Activated CD8-positive, alpha-beta memory T cell treated with anti-CD3 and anti-CD28 coated beads, Interleukin-2, amount 50 U/mL, for 1 hour (primary cell): ENCODE results near the gene GBF1.
"Not testable (repeated sequence)": the region's sequence is repeated elsewhere in the genome, so short reads cannot be mapped to it uniquely, and the experiment has no call there.

Experiments
- DNase-seq: peaks from one replicate; pipeline ENCODE4 v3.0.0-alpha.2; 2020; ENCODE audit errors: extremely low read depth

GBF1 gene

DNA sequence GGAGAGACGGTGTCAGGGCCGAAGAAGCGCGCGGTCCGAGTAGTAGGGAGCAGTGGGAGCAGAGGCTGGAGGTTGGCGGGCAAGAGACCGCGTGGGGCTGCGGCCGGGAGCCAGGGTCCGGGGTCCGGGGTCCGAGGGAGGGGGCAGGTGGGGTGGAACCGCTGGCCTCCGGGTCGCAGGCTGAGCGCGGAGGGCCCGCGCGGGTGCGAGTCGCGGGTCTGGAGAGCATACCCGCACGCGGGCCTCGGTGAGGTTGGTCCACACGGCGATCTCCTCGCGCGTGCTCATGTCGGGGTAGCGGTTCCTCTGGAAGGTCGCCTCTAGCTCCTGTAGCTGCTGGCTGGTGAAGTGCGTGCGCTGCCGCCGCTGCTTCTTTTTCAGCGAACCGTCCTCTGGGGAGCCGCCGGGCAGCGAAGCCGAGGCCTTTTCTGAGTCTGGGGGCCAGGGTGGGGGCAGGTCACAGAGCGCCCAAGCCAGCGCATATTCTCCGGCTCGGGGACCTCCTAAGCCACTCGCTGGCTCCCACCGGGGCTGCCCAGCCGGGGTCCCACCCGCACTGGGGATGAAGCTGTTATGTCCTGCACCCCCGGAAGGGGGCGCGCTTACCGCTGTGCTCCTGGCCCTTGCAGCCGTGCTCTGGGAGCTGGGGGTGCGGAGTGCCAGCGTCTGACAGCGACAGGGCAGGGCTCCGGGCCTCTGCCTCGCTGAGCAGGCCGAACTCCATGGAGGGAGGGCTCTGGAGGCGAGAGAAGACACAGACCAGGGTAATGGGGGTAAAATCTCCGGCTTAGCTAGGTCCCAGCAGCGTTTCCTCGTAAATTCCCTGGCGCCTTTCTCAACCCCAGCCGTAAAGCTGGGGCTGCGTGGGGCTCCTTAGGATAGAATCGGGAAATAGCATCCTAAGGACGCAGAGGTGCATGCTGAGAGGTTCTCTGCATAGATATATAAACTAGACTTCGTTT is 13.7 kb upstream of the GBF1 start:
- DNase-seq = no peak

DNA sequence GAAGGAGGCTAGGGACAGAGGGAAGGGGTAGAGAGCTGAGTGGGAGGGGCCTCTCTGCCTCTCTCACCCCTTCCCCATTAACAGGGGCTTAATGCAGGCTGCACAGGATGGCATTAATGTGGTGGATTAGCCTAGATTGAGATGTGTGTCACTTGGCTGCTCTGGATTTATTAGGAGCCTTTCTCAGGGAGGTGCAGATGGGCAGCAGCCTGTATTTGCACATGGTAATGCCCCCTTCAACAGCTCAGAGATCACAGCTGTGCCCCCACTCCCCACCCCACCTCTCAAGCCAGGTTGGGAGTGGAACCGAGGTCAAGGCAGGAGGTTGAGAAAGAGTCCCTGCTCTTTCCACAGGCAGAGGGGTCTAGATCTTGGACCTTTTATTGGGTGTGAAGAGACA is 11.3 kb upstream of the GBF1 start:
- DNase-seq = no peak

DNA sequence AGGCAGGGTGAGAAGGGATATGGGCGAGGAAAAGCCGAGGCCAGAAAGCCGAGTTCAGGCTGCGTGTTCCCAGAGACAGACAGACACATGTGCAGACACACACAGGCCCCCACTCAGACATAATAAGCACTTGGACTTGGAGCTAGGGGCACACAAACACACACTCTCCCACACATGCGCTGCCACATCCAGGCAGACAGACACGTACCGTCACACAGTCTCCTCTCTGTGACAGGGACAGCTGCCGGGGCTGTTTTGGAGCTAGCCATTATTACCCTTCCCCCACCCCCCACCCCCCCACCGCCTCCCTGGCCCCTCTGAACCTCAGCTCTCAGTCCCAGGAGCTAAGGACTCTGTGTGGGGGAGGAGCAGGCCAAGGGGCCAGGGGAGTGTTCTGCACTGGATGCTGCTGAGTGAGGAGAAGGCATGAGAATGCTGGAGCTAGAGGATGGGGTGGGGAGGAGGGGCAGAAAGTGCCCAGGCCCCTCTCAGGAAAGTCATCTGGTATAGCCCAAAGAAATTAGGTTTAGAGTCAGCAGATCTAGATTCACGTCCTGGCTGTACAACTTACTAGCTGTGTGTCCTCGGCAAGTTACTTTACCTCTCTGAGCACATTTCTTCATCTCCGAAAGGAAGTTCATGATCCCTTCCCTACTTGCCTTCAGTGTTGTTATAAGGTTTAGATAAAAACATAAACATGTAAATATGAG is 10.3 kb upstream of the GBF1 start:
- no peak for DNase-seq

DNA sequence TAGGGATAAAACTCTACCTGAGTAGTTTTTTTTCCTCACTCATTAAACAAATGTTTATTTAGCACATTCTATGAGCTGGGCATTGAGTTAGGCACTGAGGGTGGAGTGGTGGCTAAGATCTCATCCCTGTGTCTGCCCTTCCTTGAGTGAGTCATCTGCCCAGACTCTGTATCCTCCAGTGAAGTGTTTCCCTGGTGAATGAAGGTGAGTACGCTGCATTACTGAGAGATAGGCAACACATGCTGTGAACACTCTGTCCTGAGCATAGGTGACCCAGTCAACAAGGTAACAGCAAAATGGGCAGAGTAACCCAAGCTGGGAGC is 9.8 kb upstream of the GBF1 start:
- no peak for DNase-seq

DNA sequence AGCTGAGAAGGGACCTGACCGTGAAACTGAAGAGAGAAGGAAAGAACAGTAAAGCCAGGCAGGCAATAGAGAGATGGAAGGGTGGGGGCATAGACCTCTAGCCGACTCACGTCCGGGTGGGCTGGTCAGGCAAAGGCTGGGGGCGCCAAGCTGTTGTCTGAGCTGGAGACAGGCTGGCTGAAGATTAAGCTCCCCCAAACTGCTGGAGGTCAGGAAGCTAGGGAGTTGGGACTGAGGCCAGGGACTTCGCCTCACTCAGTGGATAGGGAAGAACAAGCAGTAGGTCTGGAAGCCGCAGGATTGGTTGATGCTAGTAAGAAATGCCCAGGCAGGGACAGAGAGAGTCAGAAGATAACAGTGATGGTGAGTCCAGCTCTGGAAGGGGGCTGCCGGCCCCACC is 9.3 kb upstream of the GBF1 start:
- no peak for DNase-seq

DNA sequence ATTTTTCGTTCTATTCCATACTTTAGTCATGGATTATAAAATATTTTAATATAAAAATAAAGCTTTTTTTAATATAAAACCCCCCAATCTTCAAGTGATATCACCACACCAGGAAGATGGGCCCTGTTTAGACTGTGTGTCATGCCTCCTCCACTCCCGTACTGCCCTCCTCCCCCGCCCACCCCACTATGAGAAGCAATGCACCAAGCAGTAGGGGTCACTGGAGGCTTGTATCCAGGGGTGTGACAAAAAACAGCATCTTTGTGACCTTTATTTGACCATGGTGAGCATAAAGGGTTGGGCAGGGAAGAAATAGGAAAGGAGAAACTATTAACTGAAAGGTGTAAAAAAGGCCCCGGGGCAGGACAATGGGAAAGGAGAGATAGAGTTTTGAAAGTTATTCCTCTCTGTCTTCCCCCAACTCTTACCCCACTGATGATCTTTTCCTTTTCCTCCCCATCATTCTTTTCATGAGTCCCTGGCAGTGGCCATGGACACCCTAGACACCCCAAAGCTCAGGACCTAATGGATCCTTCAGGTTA is 7.5 kb upstream of the GBF1 start:
- no peak for DNase-seq

DNA sequence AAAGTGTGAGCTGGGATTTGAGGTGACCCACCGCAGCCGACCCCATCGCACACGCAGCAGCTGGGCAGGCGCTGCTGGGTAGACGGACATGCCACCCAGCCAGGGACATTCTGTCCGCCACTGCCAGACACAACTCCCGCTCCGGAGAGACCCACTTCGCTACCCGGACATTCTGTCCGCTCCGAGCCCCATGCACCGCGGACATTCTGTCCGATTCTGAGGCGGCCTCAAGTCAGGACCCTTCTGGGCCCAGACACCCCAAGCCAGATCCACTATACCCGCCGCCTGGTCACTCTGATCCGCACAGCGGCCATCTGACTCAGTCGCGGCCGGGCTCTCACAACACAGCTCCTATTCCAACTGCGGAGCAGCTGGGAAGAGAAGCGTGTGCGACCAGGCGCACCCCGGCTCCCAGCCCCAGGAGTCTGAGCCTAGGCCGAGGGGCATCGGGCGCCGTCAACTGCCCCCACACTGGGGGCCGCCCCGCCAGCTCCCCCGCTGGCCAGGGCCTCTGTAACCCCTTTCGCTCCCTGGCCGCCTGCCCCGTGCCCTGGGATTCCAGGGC is 4.8 kb upstream of the GBF1 start:
- DNase-seq = no peak

DNA sequence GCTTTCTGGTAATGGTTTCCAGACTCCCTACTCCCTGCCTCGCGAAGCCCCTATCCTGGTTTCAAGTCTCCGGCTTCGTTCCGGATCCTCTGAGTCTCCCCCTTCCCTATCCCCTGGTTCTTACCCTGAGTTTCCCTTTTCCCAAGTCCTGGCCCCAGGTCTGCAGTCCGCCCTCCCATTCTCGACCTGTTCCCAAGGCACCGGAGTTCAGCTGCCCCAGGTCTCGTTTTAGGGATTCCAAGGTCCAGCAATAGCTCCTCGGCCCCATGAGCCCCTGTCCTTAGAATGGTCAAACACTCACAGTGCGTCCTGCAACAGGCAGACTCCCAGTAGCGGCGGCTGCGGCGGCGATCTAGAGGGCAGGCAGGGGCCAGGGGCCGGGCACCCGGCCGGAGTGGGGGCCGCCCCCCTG is 4.3 kb upstream of the GBF1 start:
- DNase-seq = no peak

DNA sequence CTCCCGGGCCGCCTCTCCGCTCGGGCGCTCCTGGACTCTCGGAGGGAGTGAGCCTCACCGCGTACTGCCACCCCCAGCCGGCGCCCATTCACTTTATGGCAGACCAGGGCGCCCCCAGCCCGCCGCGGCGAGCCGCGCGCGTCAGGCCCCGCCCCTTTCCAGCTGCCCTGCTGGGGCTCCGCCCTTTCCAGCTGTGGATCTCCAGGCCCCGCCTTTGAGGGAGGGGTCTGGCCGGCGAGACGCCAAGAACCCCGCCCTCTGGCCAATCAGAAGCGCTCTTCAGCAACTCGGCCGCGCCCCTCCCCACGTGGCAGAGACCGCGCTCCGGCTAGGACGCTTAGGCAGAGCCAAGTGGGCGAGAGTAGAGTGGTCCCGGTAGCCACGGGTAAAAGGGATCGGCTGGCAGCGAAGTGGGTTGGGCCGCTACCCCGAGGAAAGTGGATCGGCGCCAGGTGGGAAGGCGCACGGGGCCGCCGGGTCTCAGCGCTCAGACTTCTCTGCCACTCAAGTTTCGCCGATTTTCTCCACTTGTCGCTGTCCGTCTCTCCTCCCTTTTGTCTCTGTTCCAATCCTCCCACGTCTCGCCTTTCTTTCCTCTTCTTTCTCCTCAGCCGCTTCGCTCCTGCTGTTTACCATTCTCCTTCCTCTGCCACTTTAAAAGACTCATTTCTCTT is 3.8 kb upstream of the GBF1 start, which contains the start of gene PITX3:
PITX3 (minus strand) TSS at position 69 of the 674 bp plus-strand sequence. CDS start 9,432 bp downstream, outside the sequence.
- peak; percentile 63 for DNase-seq

DNA sequence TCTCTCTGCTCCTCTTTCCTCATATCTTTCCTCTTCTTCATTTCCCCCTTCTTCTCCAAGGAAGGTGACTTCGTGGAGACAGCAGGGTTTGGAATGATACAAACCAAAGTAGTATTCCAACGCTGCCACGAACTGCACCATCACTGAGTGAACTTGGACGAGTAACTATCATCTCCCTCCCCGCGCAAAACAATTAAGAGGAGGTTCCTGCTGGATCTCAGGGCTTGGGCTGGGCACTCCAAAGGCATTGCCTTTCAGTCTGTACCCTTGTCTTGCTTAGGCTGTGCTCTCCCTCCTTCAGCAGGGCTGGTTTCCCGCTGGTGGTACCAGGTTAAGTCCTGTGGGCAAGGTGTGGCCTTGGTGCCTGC is 3.2 kb upstream of the GBF1 start:
- DNase-seq = no peak

DNA sequence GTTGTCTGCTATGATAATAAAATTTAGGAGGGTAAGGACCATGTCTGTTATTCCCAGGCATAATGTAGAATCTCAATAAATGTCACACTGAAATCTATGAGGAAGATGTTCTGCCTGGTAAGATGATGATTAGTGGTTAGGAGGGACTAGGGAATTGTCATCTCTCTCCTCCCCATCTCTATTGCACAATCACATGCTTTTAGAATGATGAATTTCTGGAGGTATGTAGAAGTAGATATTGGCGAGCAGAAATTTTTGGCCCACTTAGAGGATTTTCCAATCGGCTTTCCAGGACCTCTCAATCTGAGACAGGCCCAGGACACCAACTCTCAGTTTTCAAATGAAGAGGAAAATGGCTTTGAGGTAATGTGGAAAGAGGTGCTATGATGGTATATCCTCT is 2.0 kb upstream of the GBF1 start:
- no peak for DNase-seq

DNA sequence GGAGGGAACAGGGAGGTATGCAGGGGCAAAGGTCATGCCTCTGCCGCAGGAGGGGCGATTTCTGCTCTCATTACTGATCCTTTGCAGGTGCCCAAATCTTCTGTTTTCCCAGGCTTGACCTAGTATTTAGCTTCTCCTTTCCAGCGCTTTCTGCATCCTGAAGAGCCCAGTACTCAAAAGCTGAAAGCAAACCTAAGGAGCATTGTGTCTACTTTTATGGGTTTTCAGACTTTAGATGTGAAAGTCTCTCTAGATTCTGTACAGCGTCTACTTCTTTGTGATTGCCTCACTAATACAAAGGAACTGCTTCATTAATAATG is 560 bp downstream of the GBF1 start:
- no peak for DNase-seq

DNA sequence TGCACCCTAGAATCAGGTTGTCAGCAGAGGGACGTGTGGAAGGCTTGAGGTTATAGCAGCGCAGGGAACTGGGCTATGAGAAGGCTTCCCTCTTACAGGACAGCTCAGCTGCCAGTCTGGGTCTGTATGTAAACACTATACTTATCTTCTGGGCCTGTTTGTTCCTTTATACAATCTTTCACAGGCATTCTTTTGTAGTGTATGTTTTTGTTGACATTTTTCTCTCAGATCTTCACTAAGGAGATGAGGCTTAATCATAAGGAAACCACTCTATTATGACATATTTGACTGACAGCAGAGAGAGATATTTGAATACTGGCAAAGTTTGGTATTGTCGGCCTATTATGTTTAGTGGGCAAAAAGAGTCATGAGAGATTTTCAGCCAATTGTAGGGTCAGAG is 929 bp downstream of the GBF1 start:
- DNase-seq = no peak

DNA sequence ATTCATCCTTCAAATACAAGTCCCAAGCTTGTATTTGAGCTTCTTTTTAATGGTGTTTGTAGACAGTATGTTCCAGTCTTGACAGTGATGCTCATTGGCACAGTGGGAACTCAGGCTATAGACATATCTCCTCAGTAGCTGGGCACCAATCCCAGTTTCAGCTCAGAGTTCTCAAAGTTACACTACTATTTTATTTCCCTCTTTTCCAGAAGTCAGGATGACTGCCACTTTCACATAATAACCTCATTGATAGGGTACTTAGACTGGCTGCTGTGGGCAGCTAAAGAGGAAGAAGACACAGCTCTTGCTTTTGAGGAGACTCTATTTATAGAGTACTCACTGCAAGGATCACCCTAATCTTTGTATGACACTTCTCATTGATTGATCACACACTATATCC is 2.4 kb downstream of the GBF1 start:
- DNase-seq = no peak

DNA sequence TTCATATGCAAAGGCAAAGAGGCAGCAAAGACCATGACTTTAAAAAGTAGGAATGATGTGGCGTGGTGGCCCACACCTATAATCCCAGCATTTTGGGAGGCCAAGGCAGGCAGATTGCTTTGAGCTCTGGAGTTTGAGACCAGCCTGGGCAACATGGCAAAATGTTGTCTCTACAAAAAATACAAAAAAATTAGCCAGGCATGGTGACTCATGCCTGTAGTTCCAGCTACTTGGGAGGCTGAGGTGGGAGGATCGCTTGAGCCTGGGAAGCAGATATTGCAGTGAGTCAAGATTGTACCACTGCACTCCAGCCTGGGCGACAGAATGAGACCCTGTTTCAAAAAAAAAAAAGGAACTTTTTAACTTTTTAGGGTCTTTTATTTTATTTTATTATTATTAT is 7.2 kb downstream of the GBF1 start:
- not testable (repeated sequence) for DNase-seq

DNA sequence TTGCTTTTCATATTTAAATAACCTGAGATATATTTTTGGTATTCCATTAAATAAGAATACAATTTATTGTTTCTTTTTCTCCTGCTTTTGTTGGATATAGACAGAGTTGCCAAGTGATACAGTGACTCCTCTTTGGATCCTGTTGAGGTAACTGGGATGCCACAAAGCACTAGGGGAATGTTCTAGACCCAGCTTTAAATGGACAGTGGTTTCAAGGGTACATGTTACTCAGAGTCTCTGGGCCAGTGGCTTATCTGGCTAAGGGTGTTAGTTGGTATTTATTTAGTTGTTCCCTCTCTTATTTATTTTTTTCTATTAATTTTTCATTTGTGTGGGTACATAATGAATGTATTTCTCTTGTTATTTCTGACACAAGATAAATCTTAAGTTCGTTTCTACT is 9.1 kb downstream of the GBF1 start:
- no peak for DNase-seq

DNA sequence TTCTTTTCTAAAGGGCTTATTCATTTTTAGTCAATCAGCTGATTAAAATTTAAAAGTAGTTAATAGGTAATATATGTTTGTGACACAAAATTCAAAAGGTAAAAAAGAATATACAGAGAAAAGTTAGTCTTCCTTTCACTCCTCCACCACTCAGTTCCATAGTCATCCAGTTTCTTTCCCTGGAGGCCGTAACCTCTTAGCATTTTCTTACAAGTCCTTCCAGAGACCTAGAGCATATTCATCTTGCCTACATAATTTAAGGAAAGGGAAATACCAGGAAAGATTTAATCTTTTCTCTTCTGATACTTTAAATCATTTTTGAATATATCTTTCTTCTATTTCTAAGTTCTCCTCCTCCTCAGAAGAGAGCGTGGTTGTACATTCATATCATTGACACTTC is 10.1 kb downstream of the GBF1 start:
- no peak for DNase-seq

DNA sequence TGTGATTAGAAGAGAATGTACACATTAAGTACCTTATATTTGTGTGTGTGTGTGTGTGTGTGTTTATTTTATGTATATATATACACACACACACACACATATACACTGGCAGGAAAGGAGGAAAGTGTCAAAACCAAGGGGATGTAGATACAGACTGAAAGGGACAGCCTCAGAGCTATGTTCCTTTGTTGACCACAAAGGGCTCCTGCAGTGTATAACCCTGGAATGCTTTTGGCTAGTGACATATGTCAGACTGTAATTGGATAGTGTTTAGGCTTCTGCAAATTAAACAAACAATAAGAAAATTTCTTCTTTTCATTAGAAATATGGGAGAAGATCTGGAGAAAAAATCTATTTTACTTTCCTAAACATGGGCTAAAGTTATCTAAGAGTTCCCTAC is 15.9 kb downstream of the GBF1 start:
- DNase-seq = no peak

DNA sequence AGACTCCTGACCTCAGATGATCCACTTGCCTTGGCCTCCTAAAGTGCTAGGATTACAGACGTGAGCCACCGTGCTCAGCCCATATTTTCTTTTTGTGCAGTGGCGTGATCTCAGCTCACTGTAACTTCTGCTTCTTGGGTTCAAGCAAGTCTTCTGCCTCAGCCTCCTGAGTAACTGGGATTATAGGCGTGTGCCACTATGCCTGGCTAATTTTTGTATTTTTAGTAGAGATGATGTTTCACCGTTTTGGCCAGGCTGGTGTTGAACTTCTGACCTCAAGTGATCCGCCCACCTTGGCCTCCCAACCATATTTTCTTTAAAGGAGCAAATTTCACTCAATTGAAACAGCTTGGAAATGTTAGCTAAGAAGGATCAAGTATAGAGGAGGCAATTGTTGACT is 16.5 kb downstream of the GBF1 start:
- no peak for DNase-seq

DNA sequence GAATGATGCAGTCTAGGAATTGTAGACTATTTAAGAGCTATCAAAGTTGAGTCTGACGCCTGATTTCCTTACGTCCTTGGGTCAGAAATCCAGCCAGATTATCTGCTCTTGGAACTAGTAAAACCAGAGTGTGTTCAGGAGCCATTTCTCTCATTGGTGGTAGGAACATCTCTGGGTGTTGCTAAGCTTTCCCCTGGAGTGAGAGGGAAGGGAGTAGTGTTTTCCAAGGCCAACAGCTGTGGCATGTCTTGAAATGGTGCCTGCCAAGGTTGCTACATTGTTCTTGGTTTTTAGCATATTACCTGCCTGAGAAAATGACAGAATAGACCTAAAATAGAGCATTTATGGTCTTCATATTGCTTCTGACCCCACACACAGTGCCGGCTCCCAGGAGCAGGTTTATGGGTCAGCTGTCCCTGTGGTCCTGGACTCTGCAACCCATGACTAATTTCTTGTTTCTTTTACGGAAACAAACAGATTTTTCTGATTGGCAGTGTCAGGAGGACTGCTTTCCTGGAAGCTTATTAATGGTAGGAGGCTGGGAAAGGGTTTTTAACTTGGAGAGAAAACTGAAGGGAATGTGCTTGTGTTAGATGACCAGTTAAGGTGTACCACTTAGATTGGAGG is 17.5 kb downstream of the GBF1 start:
- DNase-seq = no peak

DNA sequence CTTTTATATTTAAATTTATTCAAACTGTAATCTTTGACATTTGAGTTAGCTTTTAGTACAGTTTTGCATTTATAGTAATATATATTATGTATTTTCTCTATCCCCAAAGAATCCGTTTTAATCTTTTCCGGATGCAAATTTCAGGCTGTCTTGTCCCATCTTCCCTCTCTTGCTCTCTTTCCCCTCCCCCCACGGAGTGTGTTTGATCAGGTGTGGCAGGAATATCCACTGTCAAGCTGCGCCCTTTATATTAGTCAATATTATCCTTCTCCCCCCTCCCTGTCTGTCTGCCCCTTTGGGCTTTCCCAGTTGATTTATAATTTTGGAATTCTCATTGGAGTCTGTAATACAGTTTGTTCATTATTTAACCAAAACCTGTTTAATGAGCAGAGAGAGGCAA is 19.0 kb downstream of the GBF1 start:
- DNase-seq = no peak

DNA sequence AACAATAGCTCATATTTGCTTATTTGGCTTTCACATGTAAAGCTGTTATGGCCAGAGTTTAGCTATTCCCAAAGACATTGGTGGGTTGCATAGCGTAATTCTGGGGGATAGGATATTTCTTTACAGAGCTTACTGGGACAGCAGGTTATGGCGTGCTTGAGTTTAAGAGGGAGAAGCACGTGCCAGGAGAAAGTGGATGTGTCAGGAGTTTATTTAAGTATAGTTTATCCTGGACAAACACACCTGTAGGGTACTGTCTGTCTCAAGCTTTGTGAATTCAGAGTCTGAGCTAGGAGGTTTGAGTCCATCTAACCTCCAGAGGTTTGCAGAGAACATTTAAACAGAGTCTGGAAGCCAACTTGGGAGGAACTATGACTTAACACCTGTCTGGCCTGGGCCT is 21.3 kb downstream of the GBF1 start:
- DNase-seq = no peak
